Panc1 (cell line): ENCODE data around the gene DDI1.

ENCODE experiments used
- SIN3A ChIP-seq: IDR thresholded peaks from 2 replicates; pipeline ENCODE4 v1.6.1; 2012; ENCODE audit warnings: low read depth, mild to moderate bottlenecking, low read length, moderate library complexity, borderline replicate concordance; ENCODE audit not compliant: insufficient read depth
- TF ChIP-seq, protein P1 (sequence below): fragments of 450-650 bp; IDR thresholded peaks from 2 replicates; pipeline ENCODE4 v1.5.1; 2017; ENCODE audit warnings: mild to moderate bottlenecking

GRCh38 chr11:104067534-104067933 is 31.1 kb downstream of the DDI1 start:
- TF ChIP-seq, protein P1, sequence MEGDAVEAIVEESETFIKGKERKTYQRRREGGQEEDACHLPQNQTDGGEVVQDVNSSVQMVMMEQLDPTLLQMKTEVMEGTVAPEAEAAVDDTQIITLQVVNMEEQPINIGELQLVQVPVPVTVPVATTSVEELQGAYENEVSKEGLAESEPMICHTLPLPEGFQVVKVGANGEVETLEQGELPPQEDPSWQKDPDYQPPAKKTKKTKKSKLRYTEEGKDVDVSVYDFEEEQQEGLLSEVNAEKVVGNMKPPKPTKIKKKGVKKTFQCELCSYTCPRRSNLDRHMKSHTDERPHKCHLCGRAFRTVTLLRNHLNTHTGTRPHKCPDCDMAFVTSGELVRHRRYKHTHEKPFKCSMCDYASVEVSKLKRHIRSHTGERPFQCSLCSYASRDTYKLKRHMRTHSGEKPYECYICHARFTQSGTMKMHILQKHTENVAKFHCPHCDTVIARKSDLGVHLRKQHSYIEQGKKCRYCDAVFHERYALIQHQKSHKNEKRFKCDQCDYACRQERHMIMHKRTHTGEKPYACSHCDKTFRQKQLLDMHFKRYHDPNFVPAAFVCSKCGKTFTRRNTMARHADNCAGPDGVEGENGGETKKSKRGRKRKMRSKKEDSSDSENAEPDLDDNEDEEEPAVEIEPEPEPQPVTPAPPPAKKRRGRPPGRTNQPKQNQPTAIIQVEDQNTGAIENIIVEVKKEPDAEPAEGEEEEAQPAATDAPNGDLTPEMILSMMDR = no peak
- TF ChIP-seq SIN3A = no peak
